GM18498 (cell line): ENCODE measurements around the gene DOK6.

Source experiments
- ATAC-seq: cut with Tn5 transposase; IDR thresholded peaks from one replicate; pipeline ENCODE4 v1.9.1; 2021; ENCODE audit warnings: mild to moderate bottlenecking, moderate library complexity; ENCODE audit not compliant: unreplicated experiment

The DOK6 gene

GRCh38 chr18:69680123-69680522 lies 279.4 kb downstream of the DOK6 start:
- no peak for ATAC-seq

GRCh38 chr18:69683176-69683575 lies 282.5 kb downstream of the DOK6 start:
- ATAC-seq = no peak

- ATAC-seq = no peak
These were observed 284.1 kb downstream of the DOK6 start for GRCh38 chr18:69684789-69685188.

- ATAC-seq = no peak
These were observed 286.2 kb downstream of the DOK6 start for GRCh38 chr18:69686861-69687260.

- ATAC-seq = no peak
These were observed 288.6 kb downstream of the DOK6 start for GRCh38 chr18:69689121-69689759.

GRCh38 chr18:69691008-69691760 lies 290.5 kb downstream of the DOK6 start:
- peak; percentile 62 for ATAC-seq

- no peak for ATAC-seq
These were observed 296.4 kb downstream of the DOK6 start for GRCh38 chr18:69697069-69697468.

GRCh38 chr18:69697689-69698088 lies 297.0 kb downstream of the DOK6 start:
- no peak for ATAC-seq

GRCh38 chr18:69701305-69701704 lies 300.6 kb downstream of the DOK6 start:
- ATAC-seq = no peak

GRCh38 chr18:69703461-69703860 lies 302.8 kb downstream of the DOK6 start:
- no peak for ATAC-seq

- ATAC-seq = no peak
These were observed 305.3 kb downstream of the DOK6 start for GRCh38 chr18:69705987-69706386.

GRCh38 chr18:69708844-69709243 lies 308.2 kb downstream of the DOK6 start:
- ATAC-seq = no peak

- no peak for ATAC-seq
These were observed 314.6 kb downstream of the DOK6 start for GRCh38 chr18:69715191-69715795.

- no peak for ATAC-seq
These were observed 316.9 kb downstream of the DOK6 start for GRCh38 chr18:69717586-69717985.

- ATAC-seq = no peak
These were observed 318.3 kb downstream of the DOK6 start for GRCh38 chr18:69718912-69719547.

GRCh38 chr18:69720422-69720821 lies 319.7 kb downstream of the DOK6 start:
- no peak for ATAC-seq

GRCh38 chr18:69723434-69723833 lies 322.7 kb downstream of the DOK6 start:
- no peak for ATAC-seq

GRCh38 chr18:69725009-69725408 lies 324.3 kb downstream of the DOK6 start:
- ATAC-seq = no peak

- ATAC-seq = no peak
These were observed 325.3 kb downstream of the DOK6 start for GRCh38 chr18:69725855-69726508.

GRCh38 chr18:69727912-69728572 lies 327.4 kb downstream of the DOK6 start:
- no peak for ATAC-seq

- ATAC-seq = no peak
These were observed 330.0 kb downstream of the DOK6 start for GRCh38 chr18:69730664-69731063.
